ENCODE results near the gene SARS2.

GRCh38 chr19:38939957-38940356, 9.4 kb upstream of the SARS2 start:
- TF ChIP-seq CTCF (IDR thresholded peaks at IDR 0.05) = no peak
- TF ChIP-seq POLR2A (IDR thresholded peaks at IDR 0.05) = no peak
